NCI-H82 (cell line): ENCODE data around the gene ZBED5.

Experiments
- DNase-seq: peaks from one replicate; lab custom pipeline; 2025; lab: John Stamatoyannopoulos, UW

ZBED5 gene

DNA sequence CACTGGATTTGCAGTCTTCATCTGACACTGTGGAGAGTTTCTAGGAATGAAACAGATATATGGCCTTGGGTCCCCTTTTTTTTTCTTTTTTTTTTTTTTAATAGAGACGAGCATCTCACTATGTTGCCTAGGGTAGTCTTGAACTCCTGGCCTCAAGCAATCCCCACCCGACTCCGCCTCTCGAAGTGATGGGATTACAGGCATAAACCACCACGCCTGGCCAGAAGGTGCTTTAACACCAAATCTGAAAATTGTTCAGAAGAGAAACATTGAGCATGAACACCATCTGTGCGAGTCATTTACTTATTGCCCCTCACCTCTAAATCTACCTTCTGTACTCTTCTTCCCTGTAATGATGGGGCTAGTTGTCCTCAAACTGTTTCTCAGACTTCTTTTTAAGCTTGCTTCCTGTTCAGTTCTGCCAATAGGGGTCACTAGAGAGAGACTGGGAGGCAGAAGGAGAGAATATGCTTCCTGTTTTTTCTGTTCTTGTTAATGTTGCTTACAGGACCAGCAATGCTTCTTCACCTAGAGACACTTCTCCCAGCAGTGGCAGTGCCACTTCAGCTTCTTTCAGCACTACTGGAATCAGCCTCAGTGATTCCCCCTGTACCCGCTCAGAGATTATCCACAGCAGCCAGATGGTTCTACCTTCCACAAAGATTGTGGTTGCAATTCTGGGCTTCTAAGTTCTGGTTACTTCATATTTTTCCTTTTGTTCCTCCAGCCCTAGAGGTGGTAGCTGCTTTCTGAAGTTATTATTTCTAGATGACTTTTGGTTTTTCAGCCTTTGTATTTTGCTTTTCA, 20.8 kb upstream of the ZBED5 start:
- peak; percentile 75 for DNase-seq

DNA sequence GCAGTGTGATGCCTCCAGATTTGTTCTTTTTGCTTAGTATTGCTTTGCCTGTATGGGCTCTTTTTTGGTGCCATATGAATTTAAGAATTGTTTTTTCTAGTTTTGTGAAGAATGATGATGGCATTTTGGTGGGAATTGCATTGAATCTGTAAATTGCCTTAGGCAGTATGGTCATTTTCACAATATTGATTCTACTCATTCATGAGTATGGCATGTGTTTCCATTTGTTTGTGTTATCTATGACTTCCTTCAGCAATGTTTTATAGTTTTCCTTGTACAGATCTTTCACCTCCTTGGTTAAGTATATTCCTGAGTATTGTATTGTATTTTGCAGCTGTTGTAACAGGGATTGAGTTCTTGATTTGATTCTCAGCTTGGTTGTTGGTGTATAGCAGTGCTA, 18.3 kb upstream of the ZBED5 start:
- DNase-seq, result no peak

DNA sequence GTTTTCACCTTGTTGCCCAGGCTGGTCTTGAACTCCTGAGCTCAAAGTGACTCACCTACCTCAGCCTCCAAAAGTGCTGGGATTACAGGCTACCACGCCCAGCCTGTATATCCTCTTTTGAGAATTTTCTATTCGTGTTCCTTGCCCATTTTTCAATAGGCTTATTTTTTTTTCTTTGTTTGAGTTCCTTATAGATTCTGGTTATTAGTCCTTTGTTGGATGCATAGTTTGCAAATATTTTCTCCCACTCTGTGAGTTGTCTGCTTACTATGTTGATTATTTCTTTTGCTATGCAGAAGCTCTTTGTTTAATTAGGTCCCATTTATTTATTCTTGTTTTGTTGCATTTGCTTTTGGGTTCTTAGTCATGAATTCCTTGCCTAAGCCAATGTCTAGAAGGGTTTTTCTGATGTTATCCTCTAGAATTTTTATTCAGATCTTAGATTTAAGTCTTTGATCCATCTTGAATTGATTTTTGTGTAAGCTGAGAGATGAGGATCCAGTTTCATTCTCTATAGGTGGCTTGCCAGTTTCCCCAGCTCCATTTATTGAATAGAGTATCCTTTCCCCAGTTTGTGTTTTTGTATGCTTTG, 17.7 kb upstream of the ZBED5 start:
- no peak for DNase-seq

DNA sequence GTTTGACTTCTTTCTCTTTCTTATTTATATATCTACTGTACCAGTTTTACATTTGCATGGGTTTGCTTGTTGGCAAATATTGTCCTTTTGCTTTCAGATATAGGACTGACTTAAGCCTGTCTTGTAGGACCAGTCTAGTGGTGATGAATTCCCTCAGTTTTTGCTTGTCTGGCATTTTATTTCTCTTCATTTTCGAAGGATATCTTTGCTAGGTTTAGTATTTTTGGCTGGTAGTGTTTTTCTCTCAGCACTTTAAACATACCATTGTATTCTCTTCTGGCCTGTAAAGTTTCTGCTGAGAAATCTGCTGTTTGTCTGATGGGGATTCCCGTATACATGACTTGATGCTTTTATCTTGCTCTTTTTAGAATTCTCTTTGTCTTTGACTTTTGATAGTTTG, 14.2 kb upstream of the ZBED5 start:
- DNase-seq, result no peak

DNA sequence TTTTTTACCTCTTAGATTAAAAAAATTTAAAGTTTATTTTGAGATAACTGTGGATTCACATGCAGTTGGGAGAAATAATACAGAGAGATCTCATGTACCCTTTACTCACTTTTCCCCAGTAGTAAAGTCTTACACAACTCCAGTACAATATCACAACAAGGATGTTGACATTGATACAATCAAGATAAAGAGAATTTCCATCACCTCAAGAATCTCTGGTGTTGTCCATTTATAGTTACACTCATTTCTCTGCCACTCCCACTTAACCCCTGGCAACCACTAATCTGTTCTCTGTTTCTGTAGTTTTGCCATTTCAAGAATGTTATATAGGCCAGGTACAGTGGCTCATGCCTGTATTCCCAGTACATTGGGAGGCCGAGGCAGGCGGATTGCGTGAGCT, 10.5 kb upstream of the ZBED5 start:
- no peak for DNase-seq

DNA sequence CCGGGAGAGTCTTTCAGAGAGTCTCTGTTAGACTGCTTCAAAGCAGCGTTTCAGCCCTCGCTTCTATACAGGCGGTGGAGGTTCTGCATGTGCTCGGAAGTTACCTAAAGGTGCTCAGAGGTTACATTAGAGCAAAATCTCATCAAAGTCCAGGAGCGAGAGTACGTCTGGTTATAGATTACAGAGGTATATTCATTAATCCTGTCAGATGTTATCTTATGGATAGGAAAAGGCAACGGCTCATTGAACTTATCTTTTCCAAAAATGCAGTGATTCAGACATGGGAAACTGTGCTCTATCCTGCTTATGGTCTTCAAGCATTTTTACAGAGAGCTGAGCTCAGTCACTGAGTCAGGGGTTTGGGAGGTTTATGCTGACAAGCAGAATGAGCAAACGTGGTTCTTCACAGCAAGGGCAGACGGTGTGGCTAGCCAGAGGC, 9.1 kb upstream of the ZBED5 start:
- peak; percentile 50 for DNase-seq

DNA sequence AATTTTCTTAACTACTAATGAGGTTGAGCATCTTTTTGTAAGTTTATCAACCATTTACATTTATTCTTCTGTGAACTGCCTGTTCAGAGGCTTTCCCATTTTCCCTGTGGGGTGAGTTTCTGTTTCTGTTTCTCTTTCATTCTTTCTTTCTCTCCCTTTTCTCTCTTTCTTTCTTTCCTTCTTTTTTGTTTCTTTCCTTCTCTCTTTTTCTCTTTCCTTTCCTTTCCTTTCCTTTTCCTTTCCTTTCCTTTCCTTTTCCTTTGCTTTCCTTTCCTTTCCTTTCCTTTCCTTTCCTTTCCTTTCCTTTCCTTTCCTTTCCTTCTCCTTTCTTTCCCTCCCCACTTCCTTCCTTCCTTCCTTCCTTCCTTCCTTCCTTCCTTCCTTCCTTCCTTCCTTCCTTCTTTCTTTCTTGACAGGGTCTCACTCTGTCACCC, 8.0 kb upstream of the ZBED5 start:
- no peak for DNase-seq

DNA sequence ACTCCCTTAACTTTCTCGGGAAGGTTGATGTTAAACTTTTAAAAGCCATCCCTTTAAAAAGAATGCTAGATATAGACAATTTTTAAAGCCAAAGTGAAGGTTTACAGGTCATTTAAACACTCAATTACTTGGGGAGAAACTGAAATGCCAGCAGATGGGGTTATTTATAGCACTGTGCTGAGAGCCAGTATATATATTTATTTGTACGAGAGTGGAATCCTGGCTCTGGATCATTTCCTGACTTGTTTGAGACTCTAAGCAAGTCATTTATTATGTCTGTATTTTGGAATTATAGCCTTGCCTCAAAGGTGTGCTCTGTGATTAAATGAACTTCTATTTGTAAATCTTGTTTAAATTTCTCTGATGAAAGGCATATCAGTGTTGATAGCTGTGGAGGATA, 6.8 kb upstream of the ZBED5 start:
- no peak for DNase-seq

DNA sequence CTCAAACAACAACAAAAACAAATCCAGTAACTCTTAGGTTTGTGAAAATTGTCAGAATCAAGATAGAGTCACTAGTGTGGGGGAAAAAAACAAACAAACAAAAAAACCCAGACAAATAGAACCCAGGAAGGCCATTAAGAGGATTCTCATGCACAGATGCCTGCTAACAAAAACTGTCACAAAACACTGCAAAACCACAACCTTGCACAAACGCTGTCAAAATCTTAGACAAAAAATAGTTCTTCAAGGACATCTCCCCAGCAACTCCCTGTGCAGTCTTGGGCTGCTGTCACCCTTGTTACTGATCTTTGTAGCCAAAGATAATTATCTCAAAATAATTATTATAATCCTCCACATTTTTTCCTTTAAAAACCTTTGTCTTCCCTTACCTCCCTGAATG, 4.6 kb upstream of the ZBED5 start:
- no peak for DNase-seq

DNA sequence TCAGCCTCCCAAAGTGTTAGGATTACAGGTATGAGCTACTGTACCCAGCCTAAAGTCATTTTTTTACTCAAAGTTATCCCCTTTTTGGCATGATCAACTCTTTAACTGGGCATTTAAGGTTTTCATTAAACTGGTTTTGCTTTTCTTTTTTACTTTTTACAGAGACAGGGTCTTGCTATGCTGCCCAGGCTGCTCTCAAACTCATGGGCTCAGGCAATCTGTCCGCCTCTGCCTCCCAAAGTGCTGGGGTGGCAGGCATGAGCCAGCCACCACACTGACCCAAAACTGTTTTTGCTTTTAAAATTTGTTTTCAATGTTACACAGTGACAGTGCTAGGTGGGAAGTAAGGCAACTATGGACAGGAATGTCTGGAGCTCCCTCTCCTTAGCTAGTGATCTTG, 3.9 kb upstream of the ZBED5 start:
- no peak for DNase-seq

DNA sequence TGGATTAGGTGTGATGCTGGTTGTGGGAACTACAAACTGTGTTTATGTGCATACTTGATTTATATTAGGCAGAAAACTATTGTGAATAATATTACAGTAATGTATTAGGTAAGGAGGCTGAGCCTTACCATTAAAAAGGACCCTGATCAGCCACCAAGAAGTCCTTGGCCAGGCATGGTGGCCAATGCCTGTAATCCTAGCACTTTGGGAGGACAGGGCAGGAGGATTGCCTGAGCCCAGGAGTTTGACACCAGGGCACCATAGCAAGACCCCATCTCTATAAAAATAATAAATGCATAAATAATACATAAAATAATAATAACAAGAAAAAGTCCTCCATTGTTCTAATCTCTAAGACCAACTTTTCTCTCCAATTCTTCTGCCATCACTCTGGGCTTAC, 3.2 kb upstream of the ZBED5 start:
- DNase-seq, result no peak

DNA sequence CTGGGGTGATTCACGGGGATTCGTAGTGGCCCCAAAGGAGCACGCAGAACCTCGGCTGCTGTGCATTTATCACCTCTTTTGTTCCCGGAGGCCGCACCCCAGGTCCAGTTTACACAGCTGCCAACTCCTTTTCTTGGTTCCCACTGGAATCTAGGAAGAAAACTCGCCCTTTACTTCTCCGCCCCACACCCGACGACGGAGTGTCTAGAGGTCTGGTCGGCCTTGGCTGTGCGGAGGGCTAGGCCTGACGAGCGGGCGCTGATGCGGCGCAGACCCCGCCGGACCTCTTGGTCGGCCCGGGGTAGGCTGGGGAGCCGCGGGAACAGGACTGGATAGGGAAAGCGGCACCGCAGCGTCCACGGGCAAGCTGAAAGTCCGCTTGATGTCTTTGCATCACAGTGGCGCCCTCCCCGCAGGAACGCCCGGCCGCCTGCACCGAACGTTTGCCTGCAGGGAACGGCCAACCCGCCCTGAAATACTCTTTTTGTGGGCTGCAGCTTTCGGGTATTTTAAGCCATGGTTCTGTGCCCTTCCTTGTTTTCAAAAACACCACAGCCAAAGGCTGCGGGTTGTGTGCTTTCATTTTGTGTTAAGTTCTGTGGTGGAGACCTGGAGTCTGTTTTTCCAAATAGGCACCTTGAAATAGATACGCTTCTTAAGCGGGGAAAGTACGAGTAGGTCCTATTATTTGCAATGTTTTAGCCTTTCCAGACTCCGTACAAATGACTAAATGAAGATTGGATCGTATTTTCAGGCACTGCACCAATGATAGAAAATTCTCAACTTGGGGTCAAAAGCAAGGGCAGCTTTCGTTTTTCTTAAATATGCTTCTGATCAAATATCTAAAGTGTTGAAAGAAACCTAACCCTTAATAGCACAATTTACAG, 829 bp upstream of the ZBED5 start:
- peak; percentile 61 for DNase-seq

DNA sequence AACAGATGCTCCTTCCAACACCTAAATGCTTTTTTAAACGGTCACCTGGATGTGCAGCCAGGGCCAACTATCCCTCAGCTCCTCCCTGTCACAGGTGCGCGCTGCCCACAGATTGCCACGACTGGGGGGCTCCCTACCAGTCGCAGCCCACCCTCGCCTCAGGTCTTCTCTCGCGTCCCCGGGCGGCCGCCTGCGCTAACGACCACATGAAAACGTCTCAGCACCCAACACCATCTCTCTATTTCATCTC, 469 bp downstream of the ZBED5 start:
- no peak for DNase-seq

DNA sequence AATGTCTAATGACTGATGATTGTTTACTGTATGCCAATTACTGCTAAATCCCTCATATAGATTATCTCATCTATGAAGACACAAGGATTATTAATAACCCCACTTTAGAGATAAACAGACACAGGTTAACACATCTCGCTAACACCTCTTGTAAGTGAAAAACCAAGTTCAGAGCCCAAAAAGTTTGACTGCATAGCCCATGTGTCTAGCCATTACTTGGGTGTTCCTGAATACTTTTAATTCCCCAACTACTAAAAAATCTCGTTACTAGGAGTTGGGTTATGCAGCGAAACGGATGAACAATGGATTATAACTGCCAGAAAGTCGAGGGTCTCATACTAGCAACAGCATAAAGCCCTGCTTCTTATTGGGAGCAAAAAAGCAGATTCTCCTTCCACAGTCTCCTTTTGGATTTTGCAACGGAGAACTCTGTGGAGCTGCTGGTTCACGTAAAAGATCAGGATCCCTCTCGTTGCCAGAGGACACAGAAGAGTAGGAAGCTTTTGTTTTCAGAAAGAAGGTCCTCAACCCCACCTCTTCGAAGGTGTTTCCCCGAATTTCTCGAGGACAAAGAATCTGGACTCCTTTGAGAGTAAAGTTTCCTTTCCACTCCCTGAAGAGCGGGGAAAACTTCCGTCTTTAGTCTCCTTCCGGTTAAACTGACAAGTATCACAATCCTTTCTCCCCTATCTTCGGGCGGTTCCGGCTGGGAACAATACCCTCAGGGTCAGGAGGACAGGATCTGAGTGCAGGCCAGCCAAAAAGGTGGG, 979 bp downstream of the ZBED5 start:
- DNase-seq, result peak; percentile 62

DNA sequence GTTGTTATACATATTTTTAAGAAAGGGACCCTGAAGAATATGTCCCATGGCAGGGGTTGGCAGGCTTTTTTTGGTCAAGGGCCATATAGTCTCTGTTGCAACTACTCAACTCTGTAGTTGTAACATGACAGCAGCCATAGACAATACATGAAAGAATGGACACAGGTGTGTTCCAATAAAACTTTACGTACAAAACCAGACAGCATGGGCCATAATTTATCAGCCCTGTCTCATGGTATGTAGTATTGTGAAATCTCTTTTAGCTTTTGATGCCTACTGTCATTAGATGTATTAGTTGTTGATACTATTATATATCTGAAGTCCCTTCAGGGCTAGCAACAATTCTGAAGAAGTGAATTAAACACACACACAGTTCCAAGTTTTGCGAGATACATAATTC, 2.6 kb downstream of the ZBED5 start:
- no peak for DNase-seq

DNA sequence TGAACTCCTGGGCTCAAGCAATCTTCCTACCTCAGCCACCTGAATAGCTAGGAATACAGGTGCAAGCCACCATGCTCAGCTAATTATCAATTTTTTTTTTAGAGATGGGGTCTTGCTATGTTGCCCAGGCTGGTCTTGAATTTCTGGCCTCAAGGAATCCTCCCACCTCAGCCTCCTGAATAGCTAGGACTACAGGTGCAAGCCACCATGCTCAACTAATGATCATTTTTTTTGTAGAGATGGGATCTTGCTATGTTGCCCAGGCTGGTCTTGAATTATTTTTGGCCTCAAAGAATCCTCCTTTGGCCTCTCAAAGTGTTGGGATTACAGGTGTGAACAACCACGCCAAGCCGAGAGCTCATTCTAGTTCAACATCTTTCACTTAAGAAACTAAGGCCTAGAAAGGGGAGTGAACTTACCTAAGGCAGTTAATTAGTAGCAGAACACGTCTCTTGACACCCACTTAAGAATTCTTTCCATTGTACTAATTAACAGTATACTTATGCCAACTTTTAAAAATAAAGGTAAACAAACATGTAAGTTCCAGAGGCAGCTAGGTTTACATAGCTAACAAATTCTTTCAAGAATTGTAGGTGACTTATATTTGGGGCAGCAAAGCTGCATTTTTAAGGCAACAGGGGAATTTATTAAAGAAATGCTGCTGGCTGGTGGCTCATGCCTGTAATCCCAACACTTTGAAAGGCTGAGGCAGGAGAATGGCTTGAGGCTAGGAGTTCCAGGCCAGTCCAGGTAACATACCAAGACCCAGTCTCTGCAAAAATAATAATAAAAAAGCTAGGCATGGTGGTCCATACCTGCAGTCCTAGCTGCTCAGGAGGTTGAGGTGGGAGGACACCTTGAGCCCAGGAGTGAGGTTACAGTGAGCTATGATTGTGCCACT, 9.6 kb downstream of the ZBED5 start:
- no peak for DNase-seq

DNA sequence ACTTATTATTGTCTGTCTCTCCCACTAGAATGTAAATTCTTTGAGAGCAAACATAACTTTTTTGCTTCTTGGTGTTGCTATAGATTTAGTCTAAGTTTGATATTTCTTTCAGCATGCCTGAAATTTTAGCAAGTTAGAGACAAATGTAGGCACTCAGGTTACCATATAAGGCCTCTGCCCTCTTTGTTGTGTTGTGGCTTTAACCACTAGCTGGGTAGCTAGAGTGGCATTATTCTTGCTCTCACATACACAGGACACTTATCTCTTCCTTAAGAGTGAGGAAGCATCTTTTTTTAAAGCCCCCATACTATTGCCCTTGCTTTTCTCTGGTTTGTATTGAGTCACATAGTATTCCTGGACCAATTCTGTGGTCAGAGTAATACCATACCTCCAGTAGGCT, 11.2 kb downstream of the ZBED5 start:
- DNase-seq, result no peak

DNA sequence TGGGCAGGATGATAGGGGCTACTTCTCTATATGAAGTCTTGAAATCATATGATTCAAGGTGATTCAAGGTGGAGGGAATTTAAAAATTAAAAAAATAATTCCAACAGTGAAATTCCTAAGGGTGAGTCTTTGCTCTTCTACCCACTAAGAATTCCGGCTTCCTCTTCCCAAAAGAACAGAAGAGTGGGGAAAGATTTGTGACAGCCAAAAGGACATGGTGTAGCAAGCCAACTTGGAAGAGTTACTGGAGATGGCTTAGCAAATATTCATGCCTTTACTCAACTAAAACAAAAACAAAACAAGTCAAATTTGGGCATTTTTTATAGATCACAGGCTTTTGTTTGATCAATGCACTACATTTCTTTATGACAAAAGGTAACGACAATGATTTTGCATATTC, 12.3 kb downstream of the ZBED5 start:
- no peak for DNase-seq

DNA sequence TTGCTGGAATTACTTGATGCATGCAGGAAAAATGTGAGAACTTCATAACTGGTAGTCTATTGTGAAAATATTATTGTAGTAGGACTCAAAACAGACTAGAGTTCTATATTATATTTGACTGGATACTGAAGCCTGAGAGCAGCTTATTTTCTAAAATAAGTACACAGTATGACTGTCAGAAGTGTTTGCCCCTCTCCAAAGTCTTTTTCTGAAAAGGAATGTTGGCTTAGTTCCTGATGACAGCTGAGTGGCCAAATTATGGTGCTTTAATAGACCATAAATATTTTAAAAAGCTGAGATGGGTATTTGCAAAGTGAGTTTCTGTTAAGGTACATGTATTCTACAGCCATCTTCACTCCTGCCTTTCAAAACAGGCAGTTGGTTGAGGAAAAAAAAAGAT, 13.1 kb downstream of the ZBED5 start:
- DNase-seq, result no peak

DNA sequence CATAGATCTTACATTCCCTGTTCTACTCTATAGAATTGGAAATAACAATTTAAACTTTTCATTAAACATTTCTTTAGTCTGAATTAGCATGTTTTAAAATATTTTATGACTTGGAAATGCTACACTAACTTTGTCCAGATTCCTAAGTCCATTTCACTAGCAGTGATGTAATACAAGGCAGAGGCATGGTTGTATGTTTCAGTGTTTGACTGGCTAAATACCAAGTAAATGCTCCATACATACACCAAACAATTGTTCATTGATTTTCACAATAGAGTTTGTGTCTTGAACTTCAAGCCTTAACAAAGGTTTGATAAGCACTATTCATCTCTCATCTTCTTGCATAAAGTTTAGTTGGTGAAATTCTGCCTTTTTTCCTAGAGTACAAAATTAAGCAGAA, 13.5 kb downstream of the ZBED5 start:
- DNase-seq, result no peak

DNA sequence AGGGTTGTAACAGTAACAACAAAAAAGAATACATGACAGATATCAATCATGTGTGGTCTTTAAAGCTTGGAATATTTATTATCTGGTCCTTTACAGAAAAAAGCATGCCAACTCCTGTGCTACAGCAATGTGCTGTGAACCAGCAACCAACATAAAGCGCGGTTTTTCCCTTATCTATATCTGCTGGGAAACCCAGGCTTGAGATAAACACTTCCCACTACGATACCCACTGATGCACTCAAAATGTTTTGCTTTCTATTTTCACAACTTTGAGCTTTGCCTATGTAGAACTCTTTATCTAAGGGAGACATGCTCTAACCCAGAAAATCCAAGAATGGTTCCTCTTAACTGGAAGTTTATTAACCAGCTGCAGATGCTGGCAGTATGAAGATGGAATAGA, 19.0 kb downstream of the ZBED5 start:
- DNase-seq, result no peak
